D341Med (cell line): Measurements from ENCODE around the gene DCPS.
"Not testable (repeated sequence)": the region's sequence is repeated elsewhere in the genome, so short reads cannot be mapped to it uniquely, and the experiment has no call there.

Experiments used
- DNase-seq: peaks from one replicate; pipeline ENCODE4 v3.0.0; 2012; ENCODE audit warnings: low spot score

The DCPS gene

DNA sequence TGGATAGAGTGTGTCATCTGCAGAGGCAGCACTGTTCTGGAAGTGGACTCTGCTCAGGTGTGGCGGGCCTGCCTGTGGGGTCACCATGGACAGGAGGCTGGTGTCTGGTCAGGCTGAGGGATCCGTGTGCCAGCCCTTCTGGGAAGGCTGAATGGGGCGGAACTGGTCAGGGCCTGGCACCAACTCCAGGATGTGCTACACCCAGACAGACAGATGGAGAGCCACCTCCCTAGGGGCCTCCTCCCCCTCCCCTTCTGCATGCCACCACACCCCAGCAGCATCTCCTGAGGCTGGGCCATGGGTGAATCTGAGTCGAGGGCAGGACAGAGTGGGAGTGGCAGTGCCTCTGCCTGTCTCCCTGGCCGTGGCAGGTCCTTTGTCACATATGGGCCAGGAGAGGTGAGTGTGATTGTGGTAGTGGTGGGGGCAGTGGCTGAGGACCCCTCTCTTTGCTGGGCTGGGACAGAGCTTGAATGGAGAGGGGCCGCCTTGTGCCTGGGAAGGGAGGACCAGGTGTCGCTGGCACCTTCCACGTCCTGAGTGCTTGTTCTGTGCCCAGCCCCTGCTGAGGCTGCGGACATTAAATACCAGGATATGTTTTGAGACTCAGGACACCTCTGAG is 80.7 kb downstream of the DCPS start:
- no peak for DNase-seq

DNA sequence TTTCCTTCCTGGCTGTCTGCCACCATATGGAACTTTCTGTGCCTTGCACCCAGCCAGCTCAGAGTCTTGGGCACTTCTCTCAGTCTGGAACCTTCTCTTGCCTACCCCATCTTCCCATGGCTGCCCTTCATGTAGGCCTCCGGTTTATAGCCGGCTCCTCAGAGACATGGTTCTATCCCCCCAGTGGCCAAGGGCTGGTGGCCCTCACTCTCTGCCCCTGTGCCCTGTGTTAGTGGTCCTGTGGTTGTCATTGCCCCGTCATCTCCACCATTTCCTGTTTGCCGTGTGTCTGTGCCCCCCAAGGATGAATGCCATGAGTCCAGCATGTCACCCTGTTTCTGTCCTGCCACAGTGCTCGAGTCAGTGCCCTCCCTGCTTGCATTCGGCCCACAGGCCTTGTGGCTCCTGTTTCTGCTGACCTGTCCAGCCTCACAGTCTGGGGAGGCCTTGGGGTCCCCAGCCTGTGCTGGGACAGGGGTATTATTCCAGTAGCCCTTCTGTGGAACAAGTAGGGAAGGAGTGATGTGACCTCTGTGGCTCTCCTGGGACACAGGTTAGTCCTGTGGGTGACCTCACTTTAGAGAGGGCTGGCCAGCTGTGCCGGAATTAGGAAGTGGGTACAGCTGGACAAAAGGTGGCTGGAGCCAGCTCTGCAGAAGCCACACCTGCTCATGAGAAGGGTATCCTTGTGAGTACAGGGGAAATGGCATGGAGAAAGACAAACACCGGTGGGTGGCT is 82.3 kb downstream of the DCPS start:
- DNase-seq, result no peak

DNA sequence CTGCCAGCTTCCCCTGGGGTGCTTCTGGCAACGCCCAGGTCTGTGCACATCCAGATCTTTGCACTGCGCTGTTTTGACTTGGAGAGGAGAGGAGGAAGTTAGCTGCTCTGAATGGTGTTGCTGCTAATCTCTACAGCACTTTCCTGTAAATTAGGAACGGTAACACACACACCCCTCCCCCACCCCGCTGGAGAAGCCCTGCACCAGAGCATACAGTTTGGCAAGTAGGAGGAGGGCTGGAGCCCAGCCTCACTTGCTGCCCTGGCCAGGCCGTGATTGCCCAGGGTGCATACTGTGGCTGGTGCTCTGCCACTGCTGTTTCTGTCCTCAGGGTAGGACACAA is 82.8 kb downstream of the DCPS start:
- not testable (repeated sequence) for DNase-seq

DNA sequence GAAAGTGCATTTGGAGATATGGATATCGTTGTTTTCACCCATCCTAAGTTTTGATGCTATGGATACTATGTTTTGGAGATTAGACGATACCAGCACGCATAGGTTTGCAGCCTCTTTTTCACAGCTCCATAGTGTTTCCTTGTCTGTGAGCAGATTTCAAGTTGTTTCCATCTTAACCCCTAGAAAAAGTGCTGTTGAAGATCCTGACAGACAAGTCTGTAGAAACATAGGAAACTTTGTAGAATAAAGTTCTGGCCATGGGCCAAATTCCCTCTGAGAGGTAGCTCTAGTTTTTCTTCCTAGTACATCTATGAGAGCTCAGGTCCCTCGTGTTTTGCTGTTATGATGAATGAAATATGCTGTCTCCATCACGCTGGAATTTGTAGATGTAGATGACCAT is 84.0 kb downstream of the DCPS start:
- no peak for DNase-seq

DNA sequence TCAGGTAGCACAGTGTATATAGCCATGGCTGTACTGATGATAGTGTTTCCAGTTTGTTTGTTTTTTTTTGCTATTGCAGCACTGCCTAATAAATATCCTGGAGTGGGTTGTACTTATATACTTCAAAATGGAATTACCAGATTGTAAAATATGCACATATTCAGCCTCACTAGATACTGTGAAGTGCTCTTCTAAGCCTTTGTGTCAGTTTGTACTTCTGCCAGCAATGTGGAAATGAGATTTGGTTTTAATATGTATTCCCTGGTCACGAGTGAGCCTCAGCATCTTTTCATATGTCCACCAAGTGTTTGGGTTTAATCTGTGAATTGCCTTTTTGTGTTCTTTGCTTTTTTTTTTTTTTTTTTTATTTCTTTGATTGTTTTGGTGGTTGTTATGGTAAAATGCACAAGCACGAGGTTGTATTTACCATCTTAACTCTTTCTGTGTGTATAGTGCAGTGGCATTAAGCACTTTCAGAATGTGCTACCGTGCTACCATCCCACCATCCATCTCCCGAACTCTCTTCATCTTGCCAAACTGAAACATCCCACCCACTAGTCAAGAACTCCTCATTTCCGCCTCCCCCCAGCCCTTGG is 86.5 kb downstream of the DCPS start:
- DNase-seq, result no peak

DNA sequence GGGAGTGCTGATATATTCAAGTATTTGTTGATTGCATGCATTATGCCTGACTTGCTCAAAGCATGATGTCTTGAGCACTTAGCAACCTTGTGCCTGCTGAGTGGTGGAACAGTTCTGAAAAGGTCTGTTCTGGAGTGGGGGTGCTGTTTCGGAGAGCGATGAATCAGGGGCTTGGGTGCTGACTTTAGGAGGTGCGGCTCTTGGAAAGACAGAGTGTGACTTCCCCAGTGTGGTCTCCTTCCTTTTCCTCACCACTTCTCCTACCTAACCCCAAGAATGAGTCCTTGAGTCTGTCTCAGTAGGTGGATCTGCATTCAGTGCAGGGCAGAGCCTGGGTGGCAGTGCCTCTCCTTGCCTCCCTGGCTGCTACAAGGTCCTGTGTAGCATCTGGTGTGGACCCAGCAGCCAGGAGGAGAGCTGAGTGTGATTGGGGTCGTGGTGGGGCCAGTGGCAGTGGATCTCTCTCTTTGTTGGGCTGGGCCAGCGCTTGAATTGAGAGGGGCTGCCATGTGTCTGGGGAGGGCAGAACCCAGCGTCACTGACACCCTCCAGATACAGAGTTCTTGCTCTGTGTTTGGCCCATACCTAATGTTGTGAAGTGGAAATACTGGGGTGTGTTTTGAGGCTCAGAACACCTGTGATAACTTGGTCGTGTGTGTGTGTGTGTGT is 87.6 kb downstream of the DCPS start:
- DNase-seq, result no peak

DNA sequence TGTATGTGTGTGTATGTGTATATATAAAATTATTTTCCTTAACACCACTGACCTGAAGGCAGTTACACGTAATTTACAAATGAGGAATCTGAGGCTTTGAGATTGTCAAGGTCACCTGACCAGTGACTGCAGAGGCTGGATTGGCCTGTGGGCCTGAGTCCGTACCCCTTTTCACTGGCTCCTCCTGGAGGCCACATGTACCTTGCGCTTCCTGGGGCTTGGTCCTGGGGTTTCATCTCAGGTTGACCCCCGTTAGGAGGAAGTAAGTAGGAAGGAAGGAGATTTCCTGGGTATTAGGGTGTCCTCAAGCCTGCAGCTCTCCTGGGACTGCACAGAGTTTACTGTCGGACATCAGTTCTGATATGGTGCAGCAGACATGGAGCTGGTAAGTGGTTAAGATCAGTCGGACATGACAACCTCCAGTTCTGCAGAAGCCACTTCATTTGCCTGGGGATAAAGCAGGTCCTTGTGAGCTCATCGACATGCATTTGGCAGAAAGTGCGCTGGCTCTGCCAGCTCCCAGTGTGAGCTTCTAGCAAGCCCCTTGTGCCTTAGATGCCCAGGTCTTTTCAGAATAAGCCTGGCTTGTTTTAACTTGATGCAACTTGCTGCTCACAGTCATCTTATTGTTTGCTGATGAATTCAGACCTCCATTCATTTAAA is 88.2 kb downstream of the DCPS start:
- DNase-seq, result no peak

DNA sequence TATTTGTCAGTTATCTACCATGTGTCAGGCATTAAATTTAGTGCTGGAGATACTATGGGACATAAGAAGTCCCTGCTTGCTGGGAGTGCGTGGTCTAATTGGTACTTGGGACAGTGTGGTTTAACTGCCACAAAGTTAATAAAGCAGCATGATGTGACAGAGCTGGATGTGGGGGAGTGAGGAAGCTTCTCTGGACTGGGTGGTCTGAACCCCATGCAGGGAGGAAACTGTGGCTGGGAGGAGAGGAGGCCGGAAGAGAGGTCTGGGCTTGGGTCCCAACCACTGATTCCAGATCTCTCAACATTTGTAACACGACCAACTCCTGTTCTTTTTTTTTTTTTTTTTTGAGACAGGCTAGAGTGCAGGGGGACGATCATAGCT is 88.8 kb downstream of the DCPS start:
- DNase-seq, result no peak

DNA sequence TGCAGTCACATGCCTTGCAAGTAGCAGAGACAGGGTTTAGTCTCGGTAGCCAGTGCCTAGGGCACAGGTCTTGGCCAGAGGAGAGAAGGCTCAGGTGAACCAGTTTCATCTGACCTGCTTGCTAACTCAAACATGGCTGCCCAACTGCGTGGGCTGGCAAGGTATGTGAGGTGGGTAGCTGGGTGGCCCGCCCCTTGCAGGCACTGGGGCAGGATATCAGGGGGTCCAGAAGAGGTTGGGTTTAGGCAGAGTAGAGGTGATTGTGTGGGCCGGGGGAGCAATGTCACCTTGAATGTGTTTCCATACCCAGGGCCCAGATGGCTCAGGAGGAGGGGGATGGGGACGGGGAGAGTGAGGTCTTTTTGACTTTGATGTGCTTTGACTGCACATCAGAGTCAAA is 89.3 kb downstream of the DCPS start:
- DNase-seq, result no peak

DNA sequence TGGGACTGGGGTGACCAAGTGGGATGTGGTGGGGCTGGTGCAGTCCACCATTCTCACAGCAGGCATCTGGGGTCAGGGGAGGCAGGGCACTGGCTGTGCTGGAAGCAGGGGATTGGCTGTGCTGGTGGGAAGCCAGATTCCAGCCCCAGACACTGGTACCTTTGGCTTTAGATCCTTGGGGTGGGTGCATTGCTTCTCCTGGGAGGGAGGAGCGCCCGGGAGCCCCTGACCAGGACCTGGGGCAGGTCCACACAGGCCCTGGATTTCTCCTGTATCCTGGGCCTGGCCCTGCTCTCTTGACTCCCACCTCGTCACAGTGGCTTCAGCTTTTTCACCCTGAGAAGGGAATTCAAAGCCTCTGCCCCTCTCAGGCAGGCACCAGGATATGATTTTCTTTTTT is 90.2 kb downstream of the DCPS start:
- DNase-seq, result no peak

DNA sequence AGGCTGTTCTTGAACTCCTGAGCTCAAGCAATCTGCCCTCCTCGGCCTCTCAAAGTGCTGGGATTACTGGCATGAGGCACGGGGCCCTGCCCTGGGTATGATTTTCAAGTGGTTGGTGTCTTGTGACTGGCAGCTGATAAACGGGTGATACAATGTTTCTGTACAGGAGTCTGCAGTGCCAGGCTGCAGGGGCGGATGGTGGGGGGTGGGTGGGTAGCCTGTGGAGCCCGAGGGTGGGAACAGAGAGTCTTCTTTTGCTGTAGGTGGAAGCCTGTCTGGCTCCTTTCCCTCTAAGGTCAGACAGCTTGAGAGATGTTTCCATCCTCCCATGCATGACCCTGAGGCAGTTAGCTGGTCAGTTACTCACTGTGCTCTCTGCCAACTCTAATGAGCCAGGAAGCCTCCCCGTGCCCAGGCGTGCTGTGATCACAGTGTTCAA is 90.8 kb downstream of the DCPS start:
- not testable (repeated sequence) for DNase-seq
